Astrocyte of the cerebellum (primary cell): ENCODE data around the gene EHHADH.

Source experiments
- DNase-seq: peaks from one replicate; pipeline ENCODE4 v3.0.0-alpha.2; 2011; ENCODE audit warnings: low read depth
- H3K4me3 ChIP-seq: 2 replicates; pipeline ENCODE4 v1.5.1; 2011; ENCODE audit warnings: mild to moderate bottlenecking, low read depth, low read length, moderate library complexity
- CTCF ChIP-seq: IDR thresholded peaks from 2 replicates; pipeline ENCODE4 v1.5.1; 2012; ENCODE audit warnings: low read length, low read depth, moderate library complexity, mild to moderate bottlenecking; ENCODE audit errors: missing control alignments
- in situ Hi-C: cut with HindIII; loops from 2 replicates; pipeline ENCODE4 v1.10.0; 2017; ENCODE audit warnings: low sequenced_read_pairs

Gene EHHADH

GRCh38 chr3:185212559-185212958 lies 41.3 kb downstream of the EHHADH start:
- no peak for DNase-seq
- no peak for TF ChIP-seq CTCF
- H3K4me3 ChIP-seq = no peak overlapping the region
- in situ Hi-C loops = no loop called here

- DNase-seq = no peak
- in situ Hi-C loops = no loop called here
- no peak overlapping the region for H3K4me3 ChIP-seq
- no peak for TF ChIP-seq CTCF
Measured at GRCh38 chr3:185212086-185212485, 41.8 kb downstream of the EHHADH start.

GRCh38 chr3:185210621-185211142 lies 43.2 kb downstream of the EHHADH start:
- DNase-seq = no peak
- no peak for TF ChIP-seq CTCF
- in situ Hi-C loops = no loop called here
- H3K4me3 ChIP-seq = no peak overlapping the region

GRCh38 chr3:185208823-185209222 lies 45.0 kb downstream of the EHHADH start:
- H3K4me3 ChIP-seq = no peak overlapping the region
- no peak for DNase-seq
- in situ Hi-C loops = no loop called here
- TF ChIP-seq CTCF = no peak

- in situ Hi-C loops = no loop called here
- peak; percentile 24 for DNase-seq
- H3K4me3 ChIP-seq = no peak overlapping the region
- no peak for TF ChIP-seq CTCF
Measured at GRCh38 chr3:185207931-185208746, 45.7 kb downstream of the EHHADH start.

- in situ Hi-C loops = no loop called here
- no peak overlapping the region for H3K4me3 ChIP-seq
- TF ChIP-seq CTCF = no peak
- no peak for DNase-seq
Measured at GRCh38 chr3:185207481-185207880, 46.4 kb downstream of the EHHADH start.
